ENCODE results near the gene ROBO1. TPM values are rescaled to one million over a fixed set of nuclear protein-coding genes. Genes with fewer than 3 reads are reported as not detected.

Gene ROBO1
- total RNA-seq, 3 donors from 2014 or later: 12.7 to 50.7 (median 23.6) TPM

- no peak for TF ChIP-seq POLR2AphosphoS5 (IDR thresholded peaks at IDR 0.05)
- no peak for TF ChIP-seq POLR2A (IDR thresholded peaks at IDR 0.05)
- TF ChIP-seq CTCF (IDR thresholded peaks at IDR 0.05): no peak
- H3K4me3 ChIP-seq: no peak overlapping the region
- no peaks in the 10 kb centered on the region for H3K9me3 ChIP-seq
- no peaks in the 10 kb centered on the region for H3K36me3 ChIP-seq
- H3K4me1 ChIP-seq: no peaks in the 10 kb centered on the region
- intact Hi-C loops (cut with DNase I; ENCODE audit: low total_unique reads): no loop called here
- no peaks in the 10 kb centered on the region for H3K27me3 ChIP-seq
- no peak overlapping the region for H3K27ac ChIP-seq
- no peak for DNase-seq (ENCODE audit: low spot score in 2 of 2)
Observed at GRCh38 chr3:78804251-78805037, 963.4 kb downstream of the ROBO1 start.

- Histone ChIP-seq H3K4me3 (no peak overlapping the region), H3K27ac (no peak overlapping the region), H3K4me1 (no peaks in the 10 kb centered on the region), H3K9me3 (no peaks in the 10 kb centered on the region), H3K36me3 (no peaks in the 10 kb centered on the region), H3K27me3 (no peaks in the 10 kb centered on the region)
- DNase-seq (ENCODE audit: low spot score in 2 of 2): no peak
- no peak for TF ChIP-seq CTCF (IDR thresholded peaks at IDR 0.05)
- TF ChIP-seq POLR2AphosphoS5 (IDR thresholded peaks at IDR 0.05): no peak
- no peak for TF ChIP-seq POLR2A (IDR thresholded peaks at IDR 0.05)
- intact Hi-C loops (cut with DNase I; ENCODE audit: low total_unique reads): no loop called here
Observed at GRCh38 chr3:78802562-78802930, 965.3 kb downstream of the ROBO1 start.

GRCh38 chr3:78801926-78802561, 965.8 kb downstream of the ROBO1 start:
- no peak for DNase-seq (ENCODE audit: low spot score in 2 of 2)
- intact Hi-C loops (cut with DNase I; ENCODE audit: low total_unique reads): no loop called here
- no peaks in the 10 kb centered on the region for H3K4me1 ChIP-seq
- H3K4me3 ChIP-seq: no peak overlapping the region
- no peaks in the 10 kb centered on the region for H3K9me3 ChIP-seq
- no peaks in the 10 kb centered on the region for H3K27me3 ChIP-seq
- no peak overlapping the region for H3K27ac ChIP-seq
- no peak for TF ChIP-seq POLR2AphosphoS5 (IDR thresholded peaks at IDR 0.05)
- no peak for TF ChIP-seq POLR2A (IDR thresholded peaks at IDR 0.05)
- no peak for TF ChIP-seq CTCF (IDR thresholded peaks at IDR 0.05)
- no peaks in the 10 kb centered on the region for H3K36me3 ChIP-seq

- Histone ChIP-seq H3K4me3 (no peak overlapping the region), H3K9me3 (no peaks in the 10 kb centered on the region), H3K4me1 (no peaks in the 10 kb centered on the region), H3K36me3 (no peaks in the 10 kb centered on the region), H3K27me3 (no peaks in the 10 kb centered on the region), H3K27ac (no peak overlapping the region)
- intact Hi-C loops (cut with DNase I; ENCODE audit: low total_unique reads): no loop called here
- no peak for TF ChIP-seq POLR2A (IDR thresholded peaks at IDR 0.05)
- no peak for TF ChIP-seq POLR2AphosphoS5 (IDR thresholded peaks at IDR 0.05)
- TF ChIP-seq CTCF (IDR thresholded peaks at IDR 0.05): no peak
- no peak for DNase-seq (ENCODE audit: low spot score in 2 of 2)
Observed at GRCh38 chr3:78799681-78800080, 968.1 kb downstream of the ROBO1 start.

GRCh38 chr3:78798266-78798832, 969.4 kb downstream of the ROBO1 start:
- no peaks in the 10 kb centered on the region for H3K36me3 ChIP-seq
- H3K4me3 ChIP-seq: no peak overlapping the region
- intact Hi-C loops (cut with DNase I; ENCODE audit: low total_unique reads): no loop called here
- no peak for DNase-seq (ENCODE audit: low spot score in 2 of 2)
- no peaks in the 10 kb centered on the region for H3K9me3 ChIP-seq
- TF ChIP-seq POLR2AphosphoS5 (IDR thresholded peaks at IDR 0.05): no peak
- no peak for TF ChIP-seq POLR2A (IDR thresholded peaks at IDR 0.05)
- TF ChIP-seq CTCF (IDR thresholded peaks at IDR 0.05): no peak
- no peaks in the 10 kb centered on the region for H3K4me1 ChIP-seq
- H3K27ac ChIP-seq: no peak overlapping the region
- H3K27me3 ChIP-seq: no peaks in the 10 kb centered on the region
